GM21526 (cell line): ENCODE measurements around the gene MAP3K5.

Experiments used
- ATAC-seq: cut with Tn5 transposase; IDR thresholded peaks from one replicate; pipeline ENCODE4 v1.9.1; 2021; ENCODE audit warnings: moderate library complexity; ENCODE audit not compliant: unreplicated experiment, low FRiP score

The MAP3K5 gene

GRCh38 chr6:136654086-136654485 lies 138.2 kb downstream of the MAP3K5 start:
- no peak for ATAC-seq

DNA sequence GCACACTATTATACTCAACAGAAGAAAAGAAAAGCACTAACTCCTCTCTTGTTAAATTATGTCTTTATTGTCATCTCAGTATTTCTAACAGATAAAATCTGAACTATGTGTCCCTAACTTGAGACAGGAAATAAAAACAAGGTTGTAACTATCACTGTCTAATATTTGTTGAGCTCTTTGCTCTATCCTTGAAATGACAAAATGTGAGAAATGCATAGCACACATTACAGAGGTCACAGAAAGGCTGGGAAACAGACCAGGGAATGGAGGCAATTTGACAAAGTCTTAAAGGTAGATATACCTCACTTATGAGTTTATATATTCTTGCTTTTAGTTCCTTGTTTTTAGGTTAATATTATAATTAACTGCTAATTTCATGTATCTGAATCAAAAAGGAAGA lies 139.6 kb downstream of the MAP3K5 start:
- no peak for ATAC-seq

GRCh38 chr6:136651982-136652381 lies 140.3 kb downstream of the MAP3K5 start:
- no peak for ATAC-seq

DNA sequence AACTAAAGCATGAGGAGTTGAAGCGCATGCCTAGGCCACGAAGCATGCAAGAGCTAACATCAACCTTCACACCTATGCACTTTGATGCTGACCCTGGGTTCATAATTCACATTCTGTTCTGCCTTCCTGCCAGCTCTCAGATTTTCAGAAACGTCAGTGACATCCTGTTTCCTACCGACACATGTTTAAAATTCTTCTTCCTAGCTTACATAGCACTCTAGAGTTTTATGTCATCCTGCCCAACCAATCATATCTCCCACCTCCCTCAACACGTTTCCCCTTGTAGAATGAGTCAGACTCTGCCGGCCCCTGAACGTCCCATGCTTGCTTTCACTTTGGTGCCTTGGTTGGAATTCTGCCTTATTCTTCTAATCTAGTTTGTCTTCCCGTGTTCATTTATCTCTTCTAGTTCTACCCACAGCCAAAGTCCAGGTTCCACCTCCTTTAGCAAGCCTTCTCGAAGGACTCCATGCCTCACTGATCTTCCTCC lies 144.9 kb downstream of the MAP3K5 start:
- no peak for ATAC-seq

GRCh38 chr6:136646377-136646776 lies 145.9 kb downstream of the MAP3K5 start:
- no peak for ATAC-seq

DNA sequence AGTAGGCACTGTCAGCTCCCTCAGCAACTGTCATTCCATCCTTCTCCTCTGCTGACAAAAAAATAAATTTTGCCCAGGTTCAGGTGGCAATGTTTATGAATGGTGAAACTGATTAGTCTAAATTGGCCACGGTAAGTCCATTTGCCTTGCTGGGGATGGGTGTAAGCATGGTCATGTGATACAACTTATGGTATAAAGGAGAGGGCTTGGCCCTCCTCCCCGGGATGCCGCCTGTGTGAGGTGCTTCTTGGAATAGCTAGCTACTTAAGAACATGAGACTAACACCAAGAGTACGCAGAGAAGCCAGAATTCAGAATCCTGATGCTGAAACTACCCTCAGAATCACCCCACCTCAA lies 147.7 kb downstream of the MAP3K5 start:
- no peak for ATAC-seq

GRCh38 chr6:136643850-136644596 lies 148.3 kb downstream of the MAP3K5 start:
- no peak for ATAC-seq

DNA sequence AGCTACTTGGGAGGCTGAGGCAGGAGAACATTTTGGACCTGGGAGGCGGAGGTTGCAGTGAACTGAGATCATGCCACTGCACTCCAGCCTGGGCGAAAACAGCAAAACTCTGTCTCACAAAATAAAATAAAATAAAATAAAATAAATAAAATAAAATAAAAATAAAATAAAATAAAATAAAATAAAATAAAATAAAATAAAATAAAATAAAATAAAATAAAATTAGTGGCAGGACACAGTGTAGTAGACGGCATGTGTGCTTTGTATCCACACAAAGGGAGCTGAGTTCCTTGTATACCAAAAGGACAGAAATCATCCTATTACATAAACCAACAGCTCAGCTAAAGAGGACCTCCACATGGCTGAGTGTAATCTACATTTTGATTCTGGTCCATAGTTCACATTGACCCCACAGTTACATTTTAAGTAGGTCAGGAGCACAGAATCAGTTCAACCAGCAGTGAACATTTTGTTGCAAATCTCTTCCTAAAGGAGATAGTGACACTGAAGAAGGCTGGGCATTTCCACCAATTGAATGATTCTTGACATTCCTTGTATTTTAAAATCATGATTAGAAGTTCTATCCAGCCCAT lies 150.3 kb downstream of the MAP3K5 start:
- ATAC-seq = no peak

GRCh38 chr6:136641166-136641565 lies 151.1 kb downstream of the MAP3K5 start:
- ATAC-seq = no peak

DNA sequence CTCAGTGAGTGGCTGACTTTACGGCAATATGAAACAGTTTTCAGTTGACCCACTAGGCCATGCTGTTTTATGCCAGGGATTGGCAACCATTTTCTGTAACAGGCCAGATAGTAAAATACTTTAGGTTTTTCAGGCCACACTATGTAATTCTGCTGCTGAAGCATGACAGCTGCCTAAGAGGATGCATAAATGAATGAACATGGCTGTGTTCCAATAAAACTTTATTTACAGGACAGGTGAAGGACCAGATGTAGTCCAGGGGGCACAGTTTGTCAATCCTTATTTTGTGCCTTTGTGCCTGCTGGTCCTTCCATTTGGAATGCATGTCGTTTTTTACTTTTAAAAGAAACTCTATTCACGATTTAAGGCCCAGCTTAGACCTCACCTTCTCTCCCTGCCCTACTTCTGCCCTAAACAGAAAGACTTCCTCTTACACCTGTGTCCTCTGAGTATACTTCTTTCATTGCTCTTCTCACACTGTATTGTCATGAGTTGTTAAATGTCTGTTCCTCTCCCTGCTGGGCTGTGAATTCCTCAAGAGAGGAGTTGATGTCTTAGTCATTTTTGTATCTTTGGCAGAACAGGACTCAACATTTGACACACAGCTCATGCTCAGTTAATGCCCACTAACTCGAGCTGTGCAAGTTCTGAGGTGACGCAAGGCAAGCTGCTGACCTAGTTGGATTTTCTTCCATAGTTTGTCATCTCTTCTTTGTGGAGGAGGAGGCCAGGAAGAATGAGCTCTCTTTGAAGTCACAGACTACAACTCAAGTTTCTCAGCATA lies 152.0 kb downstream of the MAP3K5 start:
- ATAC-seq = no peak

- ATAC-seq = no peak
Measured at GRCh38 chr6:136639702-136640101, 152.6 kb downstream of the MAP3K5 start.

- no peak for ATAC-seq
Measured at GRCh38 chr6:136635615-136636014, 156.7 kb downstream of the MAP3K5 start.

DNA sequence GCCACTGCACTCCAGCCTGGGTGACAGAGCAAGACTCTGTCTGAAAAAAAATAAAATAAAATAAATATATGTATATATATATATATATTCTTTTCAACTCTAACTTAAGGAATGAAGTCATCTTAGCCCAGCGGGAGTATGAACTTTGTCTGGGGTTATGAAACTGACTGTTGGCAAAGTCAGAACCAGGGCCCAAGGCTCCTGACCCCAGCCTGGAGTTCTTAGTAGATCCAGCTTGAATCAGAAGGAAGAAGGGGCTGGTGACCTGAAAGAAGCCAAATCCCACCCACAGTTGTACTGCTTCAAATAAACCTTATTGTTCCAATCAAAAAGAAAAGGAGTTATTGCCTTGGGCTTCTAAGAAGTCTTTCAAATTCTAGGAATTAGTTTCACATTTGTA lies 158.9 kb downstream of the MAP3K5 start:
- no peak for ATAC-seq

- no peak for ATAC-seq
Measured at GRCh38 chr6:136628996-136629395, 163.3 kb downstream of the MAP3K5 start.

DNA sequence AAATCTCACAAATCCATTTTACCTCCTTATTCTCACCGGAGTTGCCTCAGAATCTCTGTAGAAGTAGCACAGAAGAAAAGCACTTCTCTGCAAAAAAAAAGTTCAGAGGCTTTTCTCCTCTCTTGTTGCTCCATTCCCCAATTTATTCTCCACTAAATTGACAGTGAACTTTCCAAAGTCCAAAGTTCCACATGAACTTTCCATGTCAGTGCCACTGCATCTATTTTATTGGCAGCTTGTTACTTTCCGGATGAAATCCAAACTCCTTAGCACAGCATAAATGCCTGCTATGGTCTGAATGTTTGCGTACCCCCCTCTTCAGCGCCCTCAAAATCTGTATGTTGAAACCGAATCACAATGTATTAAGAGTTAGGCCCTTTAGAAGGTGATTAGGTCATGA lies 165.1 kb downstream of the MAP3K5 start:
- no peak for ATAC-seq

GRCh38 chr6:136625293-136625692 lies 167.0 kb downstream of the MAP3K5 start:
- ATAC-seq = no peak

GRCh38 chr6:136624347-136624746 lies 167.9 kb downstream of the MAP3K5 start:
- no peak for ATAC-seq

GRCh38 chr6:136618086-136618485 lies 174.2 kb downstream of the MAP3K5 start:
- no peak for ATAC-seq

- no peak for ATAC-seq
Measured at GRCh38 chr6:136616527-136616926, 175.8 kb downstream of the MAP3K5 start.

DNA sequence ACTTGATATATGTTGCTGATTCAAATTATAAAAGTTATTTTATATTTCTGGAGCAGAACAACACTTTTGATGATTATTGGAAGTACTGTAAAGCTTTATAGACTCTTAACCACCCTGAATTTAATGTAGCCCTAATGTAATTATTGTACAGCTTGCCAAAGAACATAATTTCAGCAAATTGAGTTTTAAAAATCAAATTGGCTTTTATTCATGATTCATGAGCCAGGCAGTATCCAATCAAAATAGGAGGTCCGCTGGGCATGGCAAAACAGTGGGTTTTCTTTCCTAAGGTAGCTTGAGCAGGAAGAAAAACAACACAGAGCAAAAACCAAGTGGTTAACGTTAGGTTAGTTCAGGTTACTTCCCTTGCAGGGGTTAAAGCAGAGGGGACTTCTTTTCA lies 177.3 kb downstream of the MAP3K5 start:
- ATAC-seq = no peak

DNA sequence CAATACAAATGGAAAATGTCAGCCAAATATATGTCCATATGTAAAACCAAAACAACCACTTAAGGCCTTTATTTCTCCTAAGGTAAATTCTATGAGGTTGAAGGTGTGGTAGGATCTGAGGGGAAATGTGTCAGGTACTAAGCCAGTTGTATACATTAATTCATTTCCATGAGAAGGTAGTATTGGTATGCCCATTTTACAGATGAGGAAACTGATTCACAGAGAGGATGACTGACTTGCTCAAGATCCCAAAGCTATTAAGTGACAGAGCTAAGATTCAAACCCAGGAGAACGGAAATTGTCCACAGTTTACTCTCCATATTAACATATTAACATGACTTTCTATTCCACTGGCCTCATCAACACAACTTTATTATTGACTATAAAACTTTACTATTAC lies 177.9 kb downstream of the MAP3K5 start:
- ATAC-seq = no peak

DNA sequence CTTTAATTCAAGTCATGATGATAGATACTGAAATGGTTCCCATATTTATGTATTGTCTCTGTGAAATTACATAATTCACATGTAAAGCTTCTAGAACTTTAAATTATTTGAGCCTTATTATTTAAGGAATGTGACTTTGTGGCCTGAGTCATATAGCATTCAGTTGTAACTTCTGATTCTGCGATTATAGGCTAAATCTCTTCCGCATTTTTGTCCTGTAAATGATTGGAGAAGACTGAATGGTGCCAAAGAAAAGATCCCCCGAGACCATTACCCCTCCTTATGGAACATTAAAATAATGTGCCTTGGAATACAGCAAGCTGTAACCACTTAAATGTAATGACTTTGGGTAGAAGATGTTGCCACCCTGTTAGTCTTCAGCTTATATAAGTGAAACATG lies 178.8 kb downstream of the MAP3K5 start:
- no peak for ATAC-seq
